ENCODE data around the gene RIN3.
"Not testable (repeated sequence)": the region's sequence is repeated elsewhere in the genome, so short reads cannot be mapped to it uniquely, and the experiment has no call there.

The RIN3 gene

DNA sequence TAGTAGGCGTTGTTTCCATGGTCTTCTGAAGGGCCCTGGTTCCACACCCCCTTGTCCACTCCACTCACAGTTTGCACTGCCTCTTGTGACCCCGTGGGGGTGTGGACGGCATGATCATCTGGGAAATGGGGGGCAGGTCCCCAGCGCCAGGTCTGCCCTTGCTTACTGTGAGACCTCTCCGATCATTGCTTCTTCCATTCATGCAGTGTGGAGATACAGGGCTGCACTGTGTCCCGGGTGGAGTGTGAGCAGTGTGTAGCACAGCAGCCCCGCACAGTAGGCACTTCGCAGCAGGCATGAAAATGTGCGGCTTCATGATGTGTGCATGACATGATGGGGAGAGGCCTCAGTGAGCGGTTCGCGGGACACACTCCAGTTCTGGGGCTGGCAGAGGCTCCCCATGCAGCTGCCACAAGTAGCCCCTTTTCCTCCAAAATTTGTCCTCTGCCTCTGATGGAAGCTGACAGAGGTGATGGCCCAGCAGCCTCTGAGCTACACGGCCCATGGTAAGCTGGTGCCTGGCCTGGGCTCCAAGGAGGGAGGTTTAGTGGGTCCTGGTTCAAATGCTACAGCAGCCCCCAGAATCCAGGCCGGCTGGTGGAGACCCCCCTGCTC is 15.0 kb downstream of the RIN3 start:
- DNase-seq (ENCODE audit: low spot score) = no peak

DNA sequence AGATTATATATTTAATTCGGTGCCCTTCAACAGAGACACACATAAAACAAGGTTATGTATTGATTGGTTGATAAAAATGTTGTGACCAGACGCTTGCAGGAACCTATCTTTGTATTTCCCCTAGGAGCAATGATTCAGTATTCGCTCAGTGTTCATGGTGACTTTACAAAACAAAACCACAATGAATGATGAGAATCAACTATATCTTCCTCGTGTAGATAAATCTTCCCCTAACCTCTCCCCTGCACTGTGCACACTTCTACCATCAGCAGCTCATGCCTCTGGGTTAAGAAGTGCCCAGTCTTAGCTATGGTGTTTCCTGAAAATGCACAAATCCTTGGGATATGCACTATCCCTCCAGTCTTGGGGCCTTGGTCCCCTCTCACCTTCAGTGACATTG is 16.3 kb downstream of the RIN3 start:
- DNase-seq (ENCODE audit: low spot score) = no peak

- DNase-seq (ENCODE audit: low spot score) = no peak
Observed at GRCh38 chr14:92531106-92531873, 17.7 kb downstream of the RIN3 start.

GRCh38 chr14:92532490-92533163 is 19.0 kb downstream of the RIN3 start:
- DNase-seq (ENCODE audit: low spot score) = no peak

DNA sequence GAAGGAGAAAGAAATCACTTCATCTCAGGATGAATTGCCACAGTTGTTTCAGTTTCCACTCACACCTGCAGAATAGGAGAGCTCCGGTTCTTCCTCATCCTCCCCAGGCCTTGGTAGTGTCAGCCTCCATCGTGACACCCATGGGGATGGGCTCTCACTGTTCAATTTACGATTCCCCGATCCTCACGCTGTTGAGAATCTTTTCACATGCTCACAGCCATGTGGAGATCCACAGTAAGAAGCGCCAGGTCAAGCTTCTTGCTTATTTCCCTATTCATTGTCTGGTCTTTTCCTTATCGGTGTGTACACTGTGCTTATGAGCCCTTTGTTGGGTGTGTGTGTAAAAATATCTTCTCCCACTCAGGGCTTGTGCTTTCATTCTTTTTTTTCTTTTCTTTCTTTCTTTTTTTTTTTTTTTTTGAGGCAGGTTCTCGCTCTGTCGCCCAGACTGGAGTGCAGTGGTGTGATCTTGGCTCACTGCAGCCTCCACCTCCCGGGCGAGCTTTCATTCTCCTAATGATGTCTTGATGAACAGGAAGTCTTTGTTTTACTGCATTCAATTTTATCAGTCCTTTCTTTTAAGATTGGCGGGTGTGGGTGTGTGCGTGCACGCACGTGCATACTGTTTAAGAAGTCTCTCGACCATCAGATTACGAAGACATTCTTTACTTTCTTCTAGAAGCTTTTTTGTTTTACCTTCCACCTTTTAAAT is 21.5 kb downstream of the RIN3 start:
- DNase-seq (ENCODE audit: low spot score) = no peak

- not testable (repeated sequence) for DNase-seq (ENCODE audit: low spot score)
Observed at GRCh38 chr14:92536231-92536630, 22.6 kb downstream of the RIN3 start.

DNA sequence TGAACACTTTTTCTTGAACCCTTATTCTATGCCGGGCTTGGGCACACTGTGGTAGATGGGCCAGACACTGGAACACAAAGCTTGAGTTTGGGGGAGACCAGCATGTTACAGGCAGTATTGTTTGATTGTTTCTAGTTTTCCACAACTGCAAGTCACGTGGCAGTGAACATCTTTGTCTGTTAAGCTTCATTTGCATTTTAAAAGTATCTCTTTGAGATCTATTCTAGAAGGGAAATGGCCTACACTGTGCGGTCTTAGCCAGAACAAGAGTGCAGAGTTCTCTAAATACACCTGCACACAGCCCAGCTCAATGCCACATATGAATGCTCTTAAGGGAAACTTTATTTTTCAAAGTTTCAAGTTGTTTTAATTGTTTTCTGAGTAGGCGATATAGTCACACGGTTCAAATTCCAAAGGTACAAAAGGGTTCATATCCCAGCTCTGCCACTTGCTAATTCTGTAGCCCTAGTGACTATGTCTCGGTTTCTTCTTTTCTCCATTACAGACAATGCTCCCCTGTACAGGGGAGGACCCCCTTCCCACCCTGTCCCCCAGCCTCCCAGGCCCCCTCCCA is 24.9 kb downstream of the RIN3 start:
- DNase-seq (ENCODE audit: low spot score) = no peak

DNA sequence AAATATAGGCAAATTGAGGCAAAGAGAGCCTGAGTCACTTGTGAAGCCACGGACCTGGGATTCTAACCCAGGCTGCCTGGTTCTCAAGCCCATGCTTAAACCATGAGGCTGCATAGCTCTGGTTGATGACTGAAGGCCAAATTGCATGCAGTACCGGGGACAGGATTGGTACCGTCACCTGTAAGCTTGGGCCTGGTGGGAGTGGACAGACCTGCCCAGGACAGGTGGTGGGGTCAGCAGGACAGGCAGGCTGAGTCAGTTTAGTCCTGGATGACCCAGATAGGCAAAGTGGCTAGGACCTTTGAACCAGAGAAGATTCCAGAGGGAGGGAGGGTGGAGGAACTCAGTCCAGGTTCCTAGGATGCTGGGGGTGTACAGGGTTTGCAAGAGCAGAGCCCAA is 25.8 kb downstream of the RIN3 start:
- DNase-seq (ENCODE audit: low spot score) = no peak

DNA sequence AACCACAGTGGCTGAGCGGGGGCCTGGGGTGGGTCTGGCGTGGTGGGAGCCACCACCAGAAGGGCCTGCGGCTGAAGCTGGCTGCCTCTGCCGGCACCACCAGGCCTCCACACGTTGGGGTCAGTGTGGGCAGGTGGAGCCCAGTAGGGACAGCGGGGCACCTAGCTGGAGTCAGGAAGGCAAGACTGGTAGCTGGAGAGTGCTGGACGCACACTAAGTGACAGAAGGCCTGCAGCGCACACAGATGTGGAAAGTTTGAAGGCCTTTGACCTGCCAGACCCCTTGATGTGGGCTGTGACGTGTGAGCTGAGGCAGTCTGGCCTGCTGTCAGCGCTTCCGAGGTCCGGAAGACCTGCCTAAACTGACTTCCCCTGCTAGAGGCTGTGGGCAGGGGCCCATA is 26.3 kb downstream of the RIN3 start:
- DNase-seq (ENCODE audit: low spot score) = no peak

DNA sequence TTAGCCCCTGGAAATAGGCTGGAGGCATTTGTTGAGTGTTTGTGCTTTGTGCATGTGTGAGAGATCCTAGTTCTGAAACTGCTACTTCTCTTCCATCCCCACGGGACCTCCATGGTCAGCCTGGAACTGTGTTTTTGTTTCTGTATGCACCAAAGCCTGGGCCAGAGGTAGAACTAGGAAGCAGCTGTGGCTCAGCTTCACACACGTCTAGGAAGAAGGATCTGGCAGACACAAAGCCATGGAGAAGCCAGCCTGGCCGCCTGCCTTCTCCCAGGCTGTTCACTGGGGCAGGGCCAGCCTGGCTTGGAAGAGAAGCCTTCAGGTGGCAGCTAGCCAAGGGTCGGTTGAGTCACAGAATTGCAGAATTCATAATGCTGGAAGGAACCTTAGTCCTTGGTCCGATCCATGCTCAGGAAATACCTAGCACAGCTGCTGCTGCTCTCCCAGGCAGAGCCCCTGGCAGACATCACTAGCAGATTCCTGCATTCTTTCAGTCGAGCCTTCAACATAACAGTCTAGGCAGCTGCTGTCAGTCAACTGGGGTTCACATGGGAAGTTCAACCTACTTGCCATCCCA is 27.0 kb downstream of the RIN3 start:
- no peak for DNase-seq (ENCODE audit: low spot score)

- DNase-seq (ENCODE audit: low spot score) = no peak
Observed at GRCh38 chr14:92542766-92543554, 29.4 kb downstream of the RIN3 start.

DNA sequence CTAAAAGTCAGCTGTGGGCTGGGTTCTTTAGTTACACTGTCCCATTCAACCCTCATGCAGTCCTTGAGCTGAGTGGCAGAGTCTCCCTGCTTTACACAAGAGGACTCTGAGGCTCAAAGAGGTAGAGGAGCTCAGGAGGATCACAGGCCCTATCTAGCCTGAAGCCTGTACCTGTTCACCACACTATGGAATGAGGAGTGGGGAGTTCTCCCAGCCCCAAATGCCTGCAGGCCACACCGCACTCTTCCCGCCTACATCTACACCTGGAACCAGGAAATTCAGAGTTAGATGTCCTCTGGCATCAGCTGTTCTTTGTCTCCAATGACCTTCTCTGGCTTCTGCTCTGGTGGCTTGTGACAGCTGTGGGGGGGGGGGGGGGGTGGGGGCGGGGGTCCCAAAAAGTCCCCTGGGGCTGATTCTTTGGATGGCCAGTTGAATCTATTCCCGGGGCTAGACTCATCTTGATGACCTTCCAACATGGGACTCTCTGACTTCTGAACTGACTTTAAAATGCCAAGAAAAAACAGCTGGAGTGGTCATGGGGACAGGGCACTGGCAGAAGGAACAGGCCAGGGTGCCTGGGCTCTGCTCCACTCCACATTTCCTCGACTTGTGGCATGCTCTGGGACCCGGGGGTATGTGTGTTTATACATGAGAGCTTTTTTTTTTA is 30.6 kb downstream of the RIN3 start:
- no peak for DNase-seq (ENCODE audit: low spot score)

- no peak for DNase-seq (ENCODE audit: low spot score)
Observed at GRCh38 chr14:92546347-92547053, 32.9 kb downstream of the RIN3 start.

- DNase-seq (ENCODE audit: low spot score) = no peak
Observed at GRCh38 chr14:92549105-92549858, 35.7 kb downstream of the RIN3 start.

- DNase-seq (ENCODE audit: low spot score) = no peak
Observed at GRCh38 chr14:92549859-92550230, 36.3 kb downstream of the RIN3 start.

- no peak for DNase-seq (ENCODE audit: low spot score)
Observed at GRCh38 chr14:92551044-92551841, 37.7 kb downstream of the RIN3 start.

- DNase-seq (ENCODE audit: low spot score) = no peak
Observed at GRCh38 chr14:92552066-92552465, 38.5 kb downstream of the RIN3 start.

DNA sequence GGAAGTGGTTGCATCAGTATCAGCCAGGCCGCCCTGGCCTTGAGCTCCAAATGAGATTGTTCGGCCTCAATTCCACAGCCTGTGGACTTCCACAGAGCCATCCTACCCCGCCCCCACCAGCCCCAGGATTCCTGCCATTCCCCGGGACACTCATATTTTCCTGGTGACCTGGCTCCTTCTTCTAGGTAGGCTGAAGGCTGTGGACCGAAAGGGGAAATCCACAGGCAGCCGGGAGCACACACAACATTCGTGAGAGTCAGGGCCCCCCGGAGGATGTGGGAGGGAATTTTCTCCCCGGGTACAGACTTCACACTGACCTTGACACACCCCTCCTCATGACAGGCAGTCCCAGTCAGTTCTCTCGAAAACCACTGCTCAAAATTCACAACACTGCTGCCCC is 39.9 kb downstream of the RIN3 start:
- no peak for DNase-seq (ENCODE audit: low spot score)

Data from SK-N-DZ (cell line).